NK-92 treated with Interleukin-12 subunit alpha and Interleukin-12 subunit beta, amount 100 ng/mL, for 24 hours (cell line): ENCODE data around the gene RPL28.

ENCODE experiments used
- DNase-seq: peaks from one replicate; lab custom pipeline; 2025; lab: John Stamatoyannopoulos, UW

Gene RPL28

DNA sequence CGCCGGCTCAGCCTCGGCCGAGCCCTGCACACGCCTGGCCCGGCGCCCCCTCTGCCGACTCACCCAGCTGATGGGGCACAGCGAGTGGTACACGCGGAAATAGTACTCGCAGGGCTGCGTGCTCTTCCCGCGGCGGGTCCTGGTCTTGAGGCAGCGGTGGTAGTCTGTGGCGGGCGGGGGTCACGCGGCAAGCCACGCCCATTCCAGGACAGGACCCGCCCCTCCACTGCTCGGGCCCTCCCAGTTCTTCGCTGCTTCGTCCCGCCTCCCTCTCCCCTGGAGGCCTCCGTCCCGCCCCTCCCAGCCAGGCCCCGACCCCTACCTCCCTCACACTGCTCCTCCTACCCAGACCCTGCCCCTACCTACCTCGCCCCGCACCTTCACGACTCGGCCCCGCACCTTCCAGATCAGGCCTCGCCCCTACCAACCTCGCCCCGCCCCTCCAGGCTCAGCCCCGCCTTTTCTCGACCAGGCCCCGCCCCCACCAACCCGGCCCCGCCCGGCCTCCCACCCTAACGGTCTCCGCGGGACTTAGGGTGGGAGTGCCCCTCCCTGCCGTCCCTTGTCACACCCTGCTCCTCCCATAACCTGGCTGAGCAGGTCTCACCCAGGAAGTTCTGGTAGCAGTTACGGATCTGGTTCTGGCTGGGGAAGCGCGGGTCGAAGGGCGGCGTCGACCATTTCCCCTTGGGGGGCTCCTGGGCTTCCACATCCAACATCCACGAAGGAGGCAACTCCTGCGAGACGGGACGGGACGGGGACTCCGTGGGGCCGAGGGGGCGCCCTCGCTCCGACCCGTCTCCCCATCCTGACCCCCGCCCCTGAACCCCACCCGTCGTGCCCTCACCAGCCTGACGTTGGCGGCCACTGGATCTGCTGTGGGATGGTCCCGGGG is 31.7 kb upstream of the RPL28 start:
- no peak for DNase-seq

DNA sequence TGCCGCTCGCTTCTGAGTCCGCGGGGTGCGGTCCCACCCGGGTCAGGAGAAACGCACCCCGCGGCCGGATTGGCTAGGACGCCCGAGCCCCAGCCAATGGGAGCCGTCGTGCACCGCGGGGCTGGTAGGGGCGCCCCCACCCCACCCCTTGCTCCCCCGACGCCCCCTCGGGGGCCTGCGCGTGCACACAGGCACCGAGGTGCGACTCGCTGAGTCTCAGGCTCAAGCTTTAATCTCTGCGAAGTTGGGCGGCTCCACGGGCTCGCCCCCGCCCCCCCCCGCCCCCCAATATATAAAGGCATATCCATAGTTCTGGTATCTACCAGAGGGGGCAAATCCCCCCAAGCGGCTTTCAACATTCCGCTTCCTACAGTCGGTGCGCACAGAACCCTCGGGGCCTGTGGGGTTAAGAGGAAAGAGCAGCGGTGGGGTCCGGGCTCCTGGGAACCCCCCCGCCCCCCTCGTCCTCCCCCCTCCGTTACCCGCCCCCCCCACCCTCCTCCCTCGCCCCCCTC is 31.0 kb upstream of the RPL28 start, which contains the start of gene COX6B2:
TSS of gene COX6B2 (minus strand) at position 22 of the 515 bp plus-strand sequence. CDS start 198 bp downstream, outside the sequence.
- DNase-seq = no peak

DNA sequence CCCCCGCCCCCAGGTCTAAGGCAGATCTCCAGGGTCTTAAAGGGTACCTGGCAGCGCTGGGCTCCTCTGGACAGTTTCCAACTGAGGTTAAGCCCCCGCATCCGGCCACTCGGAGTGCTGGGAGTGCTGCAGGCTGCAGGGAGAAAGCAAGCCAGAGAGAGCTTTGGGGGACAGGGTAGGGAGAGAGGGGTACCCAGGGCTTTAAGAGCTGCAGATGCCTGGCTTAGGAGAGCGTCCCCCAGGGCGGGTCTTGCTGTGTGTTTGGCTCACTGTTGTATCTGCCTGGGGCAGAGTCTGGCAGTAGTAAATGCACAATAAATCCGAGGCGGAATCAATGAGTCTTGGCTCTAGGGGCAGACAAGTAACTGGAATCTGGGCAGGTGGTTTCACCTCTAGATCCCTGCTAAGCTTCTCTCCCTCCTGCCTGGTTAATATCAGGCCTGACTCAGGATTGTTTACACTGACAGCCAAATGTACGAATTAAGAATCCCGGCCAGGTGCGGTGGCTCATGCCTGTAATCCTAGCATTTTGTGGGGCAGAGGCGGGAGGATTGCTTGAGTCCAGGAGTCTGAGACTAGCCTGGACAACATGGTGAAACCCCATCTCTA is 30.4 kb upstream of the RPL28 start:
- DNase-seq = no peak

DNA sequence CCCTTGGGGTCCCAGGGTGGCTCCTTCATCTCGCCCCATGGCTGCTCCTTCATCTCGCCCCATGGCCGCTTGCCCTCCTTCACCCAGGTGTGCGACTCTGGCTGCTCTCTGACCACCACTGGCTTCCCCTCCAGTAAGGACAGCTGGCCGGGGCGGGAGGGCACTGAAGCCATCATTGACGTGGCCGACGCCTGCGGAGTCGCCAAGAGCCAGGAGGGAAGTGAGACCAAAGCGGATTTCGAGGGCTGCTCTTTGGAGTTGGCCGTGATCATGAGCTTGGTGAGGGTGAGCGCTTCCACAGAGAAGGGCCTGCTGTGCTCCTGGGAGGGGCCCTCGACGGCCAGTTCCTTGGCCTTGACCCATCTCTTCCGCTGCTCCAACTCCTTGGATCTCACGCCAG is 27.2 kb upstream of the RPL28 start:
- DNase-seq = no peak

DNA sequence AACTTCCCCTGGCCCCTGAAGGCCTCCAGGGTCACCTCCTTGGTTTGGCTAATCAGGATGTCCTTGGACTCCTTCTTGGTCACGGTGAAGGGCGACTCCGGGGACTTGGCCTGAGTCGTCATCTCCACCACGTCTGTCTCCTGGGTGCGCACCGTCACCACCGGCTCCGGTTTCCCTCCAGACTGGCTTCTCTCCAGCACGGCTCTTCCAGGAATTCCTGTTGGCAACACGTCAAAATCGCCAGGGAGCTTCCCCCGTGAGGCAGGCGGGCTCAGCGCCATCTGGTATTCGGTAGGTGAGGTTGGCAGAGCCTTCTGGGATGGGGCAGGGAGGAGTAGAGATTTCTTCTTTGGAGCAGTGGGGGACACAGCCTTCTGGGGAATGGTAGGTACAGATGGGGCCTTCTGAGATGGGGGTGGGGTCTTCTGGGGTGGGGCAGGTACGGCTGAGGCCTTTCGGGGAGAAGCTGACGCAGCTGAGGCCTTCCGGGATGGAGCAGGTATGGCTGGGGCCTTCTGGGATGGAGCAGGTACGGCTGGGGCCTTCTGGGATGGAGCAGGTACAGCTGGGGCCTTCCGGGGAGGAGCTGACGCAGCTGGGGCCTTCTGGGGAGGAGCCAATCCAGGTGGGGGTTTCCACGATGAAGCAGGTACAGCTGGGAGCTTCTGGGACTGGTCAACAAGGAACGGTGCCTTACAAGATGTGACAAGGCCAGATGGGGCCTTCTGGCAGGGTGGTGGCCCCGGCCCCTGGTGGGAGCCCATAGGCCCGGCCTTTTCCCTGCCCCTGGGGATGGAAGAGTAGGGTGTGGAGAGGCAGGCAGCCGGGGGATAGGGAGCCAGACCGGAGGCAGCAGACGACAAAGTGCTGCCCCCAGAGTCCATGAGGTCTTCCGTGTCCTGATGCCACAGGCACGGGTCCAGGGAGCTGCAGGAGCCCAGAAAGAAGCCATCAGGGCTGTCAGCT is 26.5 kb upstream of the RPL28 start:
- no peak for DNase-seq

DNA sequence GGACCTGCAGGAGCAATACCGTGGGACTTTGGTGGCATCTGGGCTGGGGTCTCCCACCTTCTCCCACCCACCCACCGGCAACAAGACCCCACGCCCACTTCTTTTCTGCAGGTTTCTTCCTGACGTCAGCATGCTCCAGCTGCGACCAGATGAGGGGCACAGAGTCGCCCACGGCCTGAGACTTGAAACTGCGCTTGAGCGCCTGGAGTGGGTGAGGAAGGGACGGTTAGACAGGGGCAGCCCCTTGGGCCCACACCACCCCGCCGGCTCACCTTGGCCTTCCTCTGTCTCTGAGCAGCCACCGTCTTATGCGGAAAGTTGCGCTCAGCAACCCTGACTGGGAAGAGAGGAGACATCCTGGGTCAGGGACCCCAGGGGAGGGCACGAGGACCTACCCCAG is 24.8 kb upstream of the RPL28 start:
- DNase-seq = no peak

DNA sequence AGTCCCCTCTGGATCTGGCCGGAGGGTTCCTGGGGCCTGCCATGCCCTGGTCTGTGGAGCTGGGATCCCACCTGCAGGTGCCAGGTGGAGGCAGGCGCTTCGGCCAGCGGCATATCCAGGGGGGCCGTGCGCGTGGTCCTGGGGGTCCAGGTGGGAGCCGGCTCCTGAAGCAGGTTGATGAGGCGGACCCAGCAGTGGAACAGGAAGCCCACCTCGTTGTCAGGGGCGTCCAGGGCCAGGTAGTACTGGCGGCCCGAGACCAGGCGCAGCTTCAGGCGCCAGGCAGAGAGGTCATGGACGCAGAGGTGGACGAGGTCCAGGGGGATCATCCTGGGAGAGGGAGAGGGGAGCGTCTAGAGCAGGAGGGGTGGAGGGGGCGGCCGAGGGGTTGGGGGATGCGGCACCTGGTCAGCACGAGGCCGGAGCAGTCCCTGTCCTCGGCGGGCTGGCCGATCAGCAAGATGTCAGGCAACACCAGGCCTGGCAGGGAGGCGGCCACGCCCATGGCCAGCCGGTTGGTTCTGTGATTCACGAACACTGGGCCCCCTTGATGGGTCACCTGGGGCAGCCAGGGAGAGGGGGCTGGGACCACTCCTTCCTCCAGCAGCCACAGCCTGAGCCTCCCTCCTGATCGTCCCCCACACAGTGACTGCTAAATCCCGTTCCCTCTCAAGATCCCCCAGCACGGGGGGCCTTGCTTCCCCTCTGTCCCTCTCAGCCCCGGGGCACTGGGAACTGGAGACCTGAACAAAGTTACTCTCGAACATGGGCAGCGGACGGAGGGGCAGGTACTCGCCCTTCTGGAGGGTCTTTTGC is 23.4 kb upstream of the RPL28 start:
- no peak for DNase-seq

DNA sequence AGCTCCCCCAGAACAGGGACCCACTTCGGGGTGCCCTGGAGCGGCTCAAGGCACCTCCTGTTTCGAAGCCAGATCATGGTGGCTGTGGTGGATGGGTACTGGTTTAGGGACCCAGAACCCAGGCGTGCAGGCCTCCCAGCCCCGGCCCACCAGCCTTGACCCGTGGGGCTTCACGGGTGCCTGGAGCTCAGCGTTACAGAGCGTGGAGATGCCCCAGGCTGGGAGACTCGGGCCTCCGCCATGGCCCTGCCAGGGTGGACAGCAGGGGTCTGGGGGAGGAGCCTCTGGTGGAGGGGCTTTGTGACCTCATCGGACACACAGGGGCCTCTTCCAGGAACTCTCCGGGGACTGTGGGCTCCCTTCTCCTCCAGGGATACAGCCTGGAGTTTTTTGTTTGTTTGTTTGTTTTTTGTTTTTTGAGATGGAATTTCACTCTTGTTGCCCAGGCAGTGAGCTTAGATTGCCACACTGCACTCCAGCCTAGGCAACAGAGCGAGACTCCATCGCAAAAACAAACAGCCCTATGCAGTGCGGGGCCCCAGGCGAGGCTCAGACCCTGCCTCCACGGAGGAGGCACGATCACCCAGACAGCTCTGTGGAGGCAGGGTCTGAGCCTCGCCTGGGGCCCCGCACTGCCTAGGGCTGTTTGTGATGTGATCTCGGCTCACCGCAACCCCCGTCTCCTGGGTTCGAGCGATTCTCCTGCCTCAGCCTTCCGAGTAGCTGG is 22.6 kb upstream of the RPL28 start, which contains the start of gene GARIN5B:
TSS of gene GARIN5B (minus strand) at position 271 of the 727 bp plus-strand sequence. CDS start at position 77, 194 bp downstream.
- DNase-seq = no peak

DNA sequence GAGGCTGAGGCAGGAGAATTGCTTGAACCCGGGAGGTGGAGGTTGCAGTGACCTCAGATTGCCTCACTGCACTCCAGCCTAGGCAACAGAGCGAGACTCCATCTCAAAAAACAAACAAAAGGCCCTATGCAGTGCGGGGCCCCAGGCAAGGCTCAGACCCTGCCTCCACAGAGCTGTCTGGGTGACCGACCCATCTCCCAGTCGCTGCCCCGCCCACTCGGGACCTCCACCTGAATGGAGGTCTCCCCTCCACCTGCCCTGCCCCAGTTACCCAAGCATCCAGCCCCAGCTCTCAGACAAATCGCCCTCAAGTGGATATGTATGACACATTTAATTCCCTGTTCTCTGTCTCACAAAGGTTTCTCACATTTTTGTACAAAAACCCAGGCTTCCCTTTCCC is 20.5 kb upstream of the RPL28 start:
- DNase-seq = no peak

DNA sequence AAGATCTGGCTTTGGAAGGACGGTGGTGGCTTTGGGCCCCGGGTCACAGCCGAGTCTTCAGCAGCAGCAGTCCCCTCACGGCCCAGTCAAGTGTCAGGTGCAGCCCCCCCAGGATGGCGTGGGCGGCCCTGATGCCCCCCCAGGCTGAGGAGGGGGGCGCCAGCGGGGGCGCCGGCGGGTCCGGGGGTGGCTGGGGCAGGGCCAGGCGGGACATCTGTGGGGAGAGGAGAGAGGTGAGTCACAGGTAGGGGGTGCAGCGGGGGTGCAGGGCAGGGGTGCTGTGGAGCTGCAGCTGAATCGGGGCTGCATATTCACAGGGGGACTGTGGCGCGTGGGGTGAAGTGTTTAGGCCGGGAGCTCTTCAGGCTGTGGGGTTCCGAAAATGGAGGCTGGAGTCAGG is 19.8 kb upstream of the RPL28 start:
- DNase-seq = no peak

DNA sequence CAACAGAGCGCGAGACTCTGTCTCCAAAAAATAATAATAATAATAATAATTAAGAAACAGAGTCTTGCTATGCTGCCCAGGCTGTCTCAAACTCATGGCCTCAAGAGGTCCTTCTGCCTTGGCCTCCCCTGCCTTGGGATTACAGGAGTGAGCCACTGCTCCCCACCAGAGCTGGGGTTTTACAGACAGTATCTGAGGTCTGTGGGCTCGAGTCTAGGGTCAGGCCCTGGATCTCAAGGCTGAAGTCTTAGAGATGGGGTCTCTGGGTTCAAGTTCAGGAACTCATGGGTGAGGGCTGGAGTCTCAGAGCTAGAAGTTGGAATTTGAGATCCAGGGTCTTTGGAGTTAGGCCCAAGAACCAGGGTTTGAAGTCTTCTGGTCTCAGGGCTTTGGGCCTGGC is 18.9 kb upstream of the RPL28 start:
- no peak for DNase-seq

DNA sequence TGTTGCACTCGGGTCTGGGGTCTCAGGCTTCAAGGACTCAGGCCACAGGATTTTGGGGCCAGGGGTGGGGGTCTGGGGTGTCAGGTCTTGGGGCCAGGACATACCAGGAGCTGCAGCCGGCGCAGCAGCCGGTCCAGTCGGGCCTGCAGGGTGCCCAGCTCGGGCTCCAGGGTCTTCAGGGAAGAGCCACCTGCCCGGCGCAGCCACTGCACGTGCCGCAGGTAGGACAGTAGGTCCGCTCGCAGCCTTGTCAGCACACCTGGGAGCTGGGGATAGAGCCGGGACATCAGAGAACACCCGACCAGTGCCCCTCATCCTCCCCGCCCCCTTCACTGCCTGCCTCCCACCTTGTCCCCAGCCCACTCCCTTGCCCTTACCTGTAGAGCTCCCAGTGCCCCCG is 17.6 kb upstream of the RPL28 start:
- no peak for DNase-seq

DNA sequence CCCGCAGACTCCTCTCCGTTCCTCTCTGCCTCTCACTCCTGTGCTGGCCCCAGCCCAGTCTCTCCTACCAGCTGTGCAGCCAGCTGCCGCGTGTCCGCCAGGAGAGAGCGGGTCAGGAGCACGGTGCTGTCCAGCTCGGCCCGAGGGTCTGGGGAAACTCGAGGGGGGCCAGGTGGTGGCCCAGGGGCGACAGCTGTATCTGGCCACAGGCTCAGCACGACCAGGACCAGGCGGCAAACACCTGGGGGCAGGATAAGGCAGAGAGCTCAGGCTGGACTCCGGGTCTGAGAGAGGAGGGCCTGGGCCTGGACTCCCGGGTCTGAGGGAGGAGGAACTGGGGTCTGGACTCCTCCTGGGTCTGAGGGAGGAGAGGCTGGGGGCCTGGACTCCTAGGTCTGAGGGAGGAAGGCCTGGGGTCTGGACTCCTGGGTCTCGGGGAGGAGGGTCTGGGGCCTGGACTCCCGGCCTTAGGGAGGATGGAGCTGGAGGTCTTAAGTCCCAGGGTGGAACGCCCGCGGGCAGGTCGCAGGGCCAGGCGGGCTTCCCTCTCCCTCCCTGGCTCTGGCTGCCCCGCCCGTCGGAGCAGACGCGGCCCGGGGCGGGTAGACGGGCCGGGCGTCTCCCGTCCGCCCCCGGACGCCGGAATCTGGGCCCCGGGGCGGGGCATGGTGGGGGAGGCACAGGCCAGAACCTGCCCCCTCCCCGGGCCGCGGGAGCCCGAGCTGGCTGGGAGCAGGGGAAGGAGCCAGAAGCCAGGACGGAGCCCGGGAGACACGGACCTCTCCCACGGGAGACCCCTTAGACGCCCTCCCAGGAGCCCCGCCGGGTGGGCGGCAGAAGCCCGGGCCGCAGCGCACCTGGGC is 16.8 kb upstream of the RPL28 start:
- no peak for DNase-seq

DNA sequence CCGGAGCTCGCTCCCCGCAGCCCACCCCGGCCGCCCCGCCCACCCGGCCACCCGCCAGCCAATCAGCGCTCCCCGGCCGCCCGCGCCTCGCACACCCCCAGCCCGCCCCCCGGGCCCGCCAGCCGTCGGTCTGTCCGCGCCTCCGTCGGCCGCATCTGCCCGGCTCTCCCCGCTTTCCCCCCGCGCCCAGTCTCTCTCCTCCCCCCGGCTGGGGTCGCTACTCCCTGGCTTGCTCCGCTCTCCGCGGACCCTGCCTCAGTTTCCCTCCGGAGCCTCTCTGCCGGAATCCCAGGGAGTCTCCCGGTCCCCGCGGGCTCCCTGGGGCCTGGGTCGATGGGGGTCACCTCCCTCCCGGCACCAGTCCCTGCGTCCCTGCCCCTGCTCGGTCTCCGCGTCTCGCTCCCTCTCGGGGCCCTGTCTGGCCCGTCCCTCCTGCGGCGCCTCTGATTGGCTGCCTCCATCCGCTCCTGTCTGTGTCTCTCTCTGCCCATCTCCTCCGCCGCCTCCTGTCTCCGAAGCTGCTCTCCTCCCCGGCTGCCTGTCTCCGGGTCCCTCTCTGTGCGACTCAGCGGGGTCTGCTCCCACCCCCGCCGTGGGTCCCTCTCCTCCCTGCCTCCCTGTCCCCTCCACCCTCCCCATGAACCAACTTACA is 16.0 kb upstream of the RPL28 start:
- DNase-seq = no peak

DNA sequence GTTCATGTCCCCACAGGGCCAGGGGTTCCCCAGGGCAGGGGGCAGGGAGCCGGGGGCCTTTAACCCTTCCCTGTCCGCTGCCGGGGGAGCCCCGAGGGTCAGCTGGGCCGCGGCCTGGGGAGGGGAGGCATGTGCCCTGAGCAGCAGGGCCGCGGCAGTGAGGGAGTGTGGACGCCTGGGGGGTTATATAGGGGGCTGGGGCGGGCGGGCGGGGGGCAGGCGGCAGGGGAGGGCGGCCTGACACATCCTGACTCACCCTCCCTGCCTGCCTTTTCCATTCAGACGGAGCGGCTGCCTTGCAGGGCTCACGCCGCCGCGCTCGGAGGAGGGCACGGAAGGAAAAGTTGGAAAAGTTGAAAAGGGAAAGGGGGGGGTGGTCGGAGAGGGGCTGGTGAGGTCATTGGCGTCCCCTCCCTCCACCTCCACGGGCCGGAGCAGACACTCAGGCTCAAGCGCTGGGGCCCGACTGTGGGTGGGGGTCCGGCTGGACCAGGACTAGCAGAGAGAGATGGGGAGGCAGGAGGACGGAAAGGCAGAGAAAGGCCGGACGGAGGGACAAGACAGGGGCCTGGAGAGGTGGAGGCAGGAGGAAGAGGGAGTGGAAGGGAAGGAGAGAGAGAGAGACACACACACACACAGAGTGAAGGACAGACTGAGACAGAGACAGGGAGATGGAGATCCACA is 15.3 kb upstream of the RPL28 start, which contains the start of gene IL11:
TSS of gene IL11 (minus strand) at position 159 of the 684 bp plus-strand sequence. CDS start at position 6, 153 bp downstream.
- no peak for DNase-seq

DNA sequence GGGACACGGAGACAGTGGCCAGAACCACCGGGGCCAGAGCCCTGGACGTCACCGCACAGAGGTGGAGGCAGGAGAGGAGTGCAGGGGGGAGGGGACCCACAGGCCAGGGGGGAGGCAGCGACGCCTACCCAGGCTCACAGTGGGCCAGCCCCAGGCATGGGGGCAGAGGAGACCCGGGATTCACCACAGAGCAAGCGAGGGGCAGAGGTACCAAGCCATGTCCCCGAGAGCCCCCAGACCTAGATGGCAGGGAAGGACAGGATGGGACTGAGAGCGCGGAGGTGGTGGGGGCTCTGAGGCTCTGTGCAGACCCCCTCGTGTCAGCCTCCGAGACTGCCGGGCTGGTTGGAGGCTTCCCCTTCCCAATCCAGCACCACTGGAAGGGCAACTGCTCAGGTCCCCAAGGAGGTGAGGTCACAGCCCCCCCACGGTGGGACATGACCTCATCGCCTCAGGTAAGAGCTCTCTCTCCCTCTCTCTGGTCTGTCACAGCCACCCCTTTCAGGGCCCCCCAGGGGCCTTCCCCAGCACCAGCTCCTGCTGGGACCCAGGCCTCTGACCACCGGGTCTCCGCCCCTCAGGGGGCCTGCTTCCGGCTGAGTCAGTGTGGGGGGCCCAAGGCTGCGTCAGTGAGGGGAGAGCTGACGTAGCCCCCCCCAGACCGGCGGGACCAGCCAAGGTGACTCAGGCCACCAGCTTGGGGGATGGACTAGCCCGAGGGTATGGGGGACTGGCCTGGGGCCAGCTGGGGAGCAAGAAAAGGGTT is 13.2 kb upstream of the RPL28 start:
- no peak for DNase-seq

DNA sequence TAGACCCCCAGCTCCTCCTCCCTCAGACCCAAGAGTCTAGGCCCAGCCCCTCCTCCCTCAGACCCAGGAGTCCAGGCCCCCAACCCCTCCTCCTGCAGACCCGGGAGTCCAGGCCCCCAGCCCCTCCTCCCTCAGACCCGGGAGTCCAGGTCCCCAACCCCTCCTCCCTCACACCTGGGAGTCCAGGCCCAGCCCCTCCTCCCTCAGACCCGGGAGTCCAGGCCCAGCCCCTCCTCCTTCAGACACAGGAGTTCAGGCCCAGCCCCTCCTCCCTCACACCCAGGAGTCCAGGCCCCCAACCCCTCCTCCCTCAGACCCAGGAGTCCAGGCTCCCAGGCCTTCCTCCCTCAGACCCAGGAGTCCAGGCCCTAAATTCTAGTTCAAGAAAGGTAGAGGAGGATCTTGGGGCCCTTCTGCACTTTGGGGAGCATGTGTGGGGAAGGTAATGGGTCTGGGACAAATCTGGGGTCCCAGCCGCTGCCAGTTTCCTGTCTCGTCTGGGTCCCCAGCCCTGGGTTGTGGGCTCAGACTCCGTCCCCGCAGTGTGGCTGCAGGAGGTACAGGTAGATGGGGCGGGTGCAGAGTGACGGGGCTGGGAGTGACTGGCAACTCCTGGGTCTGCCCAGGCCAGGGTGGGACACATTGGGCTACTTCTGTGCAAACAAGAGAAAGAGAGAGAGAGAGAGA is 12.3 kb upstream of the RPL28 start:
- no peak for DNase-seq
